KMS-11 (cell line): Measurements from ENCODE around the gene PDLIM5.

Experiments
- H2AFZ ChIP-seq: fragments of 200-600 bp; sonication (generic); 2 replicates; pipeline ENCODE4 v1.6.1; 2016; ENCODE audit warnings: antibody characterized with exemption, mixed run types, low read depth
- H3K27ac ChIP-seq: fragments of 200-600 bp; sonication (generic); 2 replicates; pipeline ENCODE4 v1.6.1; 2016; ENCODE audit warnings: mild to moderate bottlenecking, mixed run types
- H3K27me3 ChIP-seq: fragments of 200-600 bp; sonication (generic); 2 replicates; pipeline ENCODE4 v1.6.1; 2017; ENCODE audit warnings: mild to moderate bottlenecking, low read depth, mixed run types, moderate library complexity; ENCODE audit not compliant: insufficient read depth
- H3K36me3 ChIP-seq: fragments of 200-600 bp; sonication (generic); 2 replicates; pipeline ENCODE4 v1.6.1; 2017; ENCODE audit warnings: mild to moderate bottlenecking, mixed run types; ENCODE audit not compliant: insufficient read depth
- H3K4me1 ChIP-seq: fragments of 200-600 bp; sonication (generic); 2 replicates; pipeline ENCODE4 v1.6.1; 2016; ENCODE audit warnings: mild to moderate bottlenecking, low read depth, mixed run types; ENCODE audit not compliant: poor library complexity, severe bottlenecking
- H3K4me2 ChIP-seq: fragments of 200-600 bp; sonication (generic); 2 replicates; pipeline ENCODE4 v1.7.0; 2016; ENCODE audit warnings: mild to moderate bottlenecking, mixed run types
- H3K4me3 ChIP-seq: fragments of 200-600 bp; sonication (generic); IDR thresholded peaks from 2 replicates; pipeline ENCODE4 v1.6.1; 2017; ENCODE audit warnings: low read depth, low read length, mixed read lengths; ENCODE audit not compliant: insufficient read depth
- H3K79me2 ChIP-seq: fragments of 200-600 bp; sonication (generic); 2 replicates; pipeline ENCODE4 v1.6.1; 2016; ENCODE audit warnings: low read depth, mixed run types; ENCODE audit not compliant: insufficient read depth
- H3K9ac ChIP-seq: fragments of 200-600 bp; sonication (generic); 2 replicates; pipeline ENCODE4 v1.6.1; 2016; ENCODE audit warnings: mild to moderate bottlenecking, mixed run types
- H4K20me1 ChIP-seq: fragments of 200-600 bp; sonication (generic); 2 replicates; pipeline ENCODE4 v1.6.1; 2016; ENCODE audit warnings: mild to moderate bottlenecking, mixed run types; ENCODE audit not compliant: insufficient read depth
- TF ChIP-seq, protein P1 (sequence below): fragments of 200-600 bp; sonication (generic); conservative IDR thresholded peaks from 2 replicates; pipeline ENCODE4 v1.6.1; 2017; ENCODE audit warnings: low read depth, mild to moderate bottlenecking, antibody characterized with exemption, low read length, moderate library complexity, mixed read lengths

Gene PDLIM5

DNA sequence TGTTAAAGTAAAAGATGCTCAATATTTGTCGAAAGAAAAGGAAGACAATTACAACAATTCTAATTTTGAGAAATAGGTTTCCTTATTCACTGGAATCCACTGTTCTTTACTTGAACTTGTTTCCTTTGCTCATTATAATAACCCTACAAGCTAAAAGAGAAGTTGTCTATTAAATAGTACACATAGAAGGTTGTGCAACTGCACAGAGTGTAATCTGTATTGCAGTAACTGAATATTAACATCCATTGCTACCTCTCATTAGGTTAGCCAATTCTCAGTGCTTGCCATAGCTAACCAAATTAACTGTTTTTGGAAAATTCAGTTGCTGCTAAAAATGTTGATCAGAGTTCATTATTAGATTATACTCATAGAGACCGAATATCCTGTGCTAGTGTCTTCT lies 120.0 kb downstream of the PDLIM5 start:
- TF ChIP-seq, protein P1, sequence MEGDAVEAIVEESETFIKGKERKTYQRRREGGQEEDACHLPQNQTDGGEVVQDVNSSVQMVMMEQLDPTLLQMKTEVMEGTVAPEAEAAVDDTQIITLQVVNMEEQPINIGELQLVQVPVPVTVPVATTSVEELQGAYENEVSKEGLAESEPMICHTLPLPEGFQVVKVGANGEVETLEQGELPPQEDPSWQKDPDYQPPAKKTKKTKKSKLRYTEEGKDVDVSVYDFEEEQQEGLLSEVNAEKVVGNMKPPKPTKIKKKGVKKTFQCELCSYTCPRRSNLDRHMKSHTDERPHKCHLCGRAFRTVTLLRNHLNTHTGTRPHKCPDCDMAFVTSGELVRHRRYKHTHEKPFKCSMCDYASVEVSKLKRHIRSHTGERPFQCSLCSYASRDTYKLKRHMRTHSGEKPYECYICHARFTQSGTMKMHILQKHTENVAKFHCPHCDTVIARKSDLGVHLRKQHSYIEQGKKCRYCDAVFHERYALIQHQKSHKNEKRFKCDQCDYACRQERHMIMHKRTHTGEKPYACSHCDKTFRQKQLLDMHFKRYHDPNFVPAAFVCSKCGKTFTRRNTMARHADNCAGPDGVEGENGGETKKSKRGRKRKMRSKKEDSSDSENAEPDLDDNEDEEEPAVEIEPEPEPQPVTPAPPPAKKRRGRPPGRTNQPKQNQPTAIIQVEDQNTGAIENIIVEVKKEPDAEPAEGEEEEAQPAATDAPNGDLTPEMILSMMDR: no peak
- H3K4me2 ChIP-seq: no peak overlapping the region
- no peak overlapping the region for H3K4me3 ChIP-seq
- H3K79me2 ChIP-seq: no peaks in the 10 kb centered on the region
- H3K9ac ChIP-seq: no peak overlapping the region
- H3K36me3 ChIP-seq: no peaks in the 10 kb centered on the region
- H3K27me3 ChIP-seq: no peaks in the 10 kb centered on the region
- H4K20me1 ChIP-seq: no peaks in the 10 kb centered on the region
- peaks cover 11% of the 10 kb centered on the region for H3K4me1 ChIP-seq
- no peak overlapping the region for H2AFZ ChIP-seq
- H3K27ac ChIP-seq: no peak overlapping the region

DNA sequence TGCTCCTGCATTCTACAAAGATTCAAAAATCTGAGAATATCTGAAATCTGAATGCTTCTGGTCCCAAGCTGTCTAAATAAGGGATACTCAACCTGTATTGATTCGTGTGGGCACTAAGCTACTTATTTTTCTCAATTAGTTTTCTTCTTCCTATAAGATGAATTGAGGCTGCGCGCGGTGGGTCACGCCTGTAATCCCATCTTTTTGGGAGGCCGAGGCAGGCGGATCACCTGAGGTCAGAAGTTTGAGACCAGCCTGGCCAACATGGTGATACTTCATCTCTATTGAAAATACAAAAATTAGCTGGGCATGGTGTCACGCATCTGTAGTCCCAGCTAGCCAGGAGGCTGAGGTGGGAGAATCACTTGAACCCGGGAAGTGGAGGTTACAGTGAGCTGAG lies 122.3 kb downstream of the PDLIM5 start:
- H3K4me2 ChIP-seq: no peak overlapping the region
- no peaks in the 10 kb centered on the region for H3K4me1 ChIP-seq
- TF ChIP-seq, protein P1: no peak
- no peaks in the 10 kb centered on the region for H3K36me3 ChIP-seq
- no peak overlapping the region for H2AFZ ChIP-seq
- H3K27me3 ChIP-seq: no peaks in the 10 kb centered on the region
- H3K4me3 ChIP-seq: no peak overlapping the region
- H3K27ac ChIP-seq: no peak overlapping the region
- H3K9ac ChIP-seq: no peak overlapping the region
- no peaks in the 10 kb centered on the region for H3K79me2 ChIP-seq
- H4K20me1 ChIP-seq: no peaks in the 10 kb centered on the region

DNA sequence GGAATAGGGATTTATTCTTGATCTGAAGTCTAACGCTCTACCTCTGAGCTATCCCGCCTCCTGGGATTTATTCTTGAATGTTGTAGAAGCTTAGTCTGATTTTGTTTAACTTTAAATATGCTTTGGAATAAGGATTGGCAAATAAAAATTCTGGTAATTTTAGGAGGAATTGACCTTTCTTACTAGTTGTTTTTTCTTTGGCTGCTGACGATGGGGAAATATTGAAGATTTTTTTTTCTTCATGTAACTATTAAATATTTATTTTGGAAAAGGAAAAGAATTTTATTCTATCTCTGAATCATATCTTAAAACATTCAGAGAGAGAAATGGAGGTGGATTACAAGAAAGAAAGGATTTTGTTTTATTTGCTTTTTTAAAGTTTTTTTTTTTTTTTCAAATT lies 122.9 kb downstream of the PDLIM5 start:
- TF ChIP-seq, protein P1: no peak
- Histone ChIP-seq H3K36me3 (no peaks in the 10 kb centered on the region), H3K4me2 (no peak overlapping the region), H3K27me3 (no peaks in the 10 kb centered on the region), H4K20me1 (no peaks in the 10 kb centered on the region), H3K4me3 (no peak overlapping the region), H3K9ac (no peak overlapping the region), H3K4me1 (no peaks in the 10 kb centered on the region), H2AFZ (no peak overlapping the region), H3K27ac (no peak overlapping the region), H3K79me2 (no peaks in the 10 kb centered on the region)

DNA sequence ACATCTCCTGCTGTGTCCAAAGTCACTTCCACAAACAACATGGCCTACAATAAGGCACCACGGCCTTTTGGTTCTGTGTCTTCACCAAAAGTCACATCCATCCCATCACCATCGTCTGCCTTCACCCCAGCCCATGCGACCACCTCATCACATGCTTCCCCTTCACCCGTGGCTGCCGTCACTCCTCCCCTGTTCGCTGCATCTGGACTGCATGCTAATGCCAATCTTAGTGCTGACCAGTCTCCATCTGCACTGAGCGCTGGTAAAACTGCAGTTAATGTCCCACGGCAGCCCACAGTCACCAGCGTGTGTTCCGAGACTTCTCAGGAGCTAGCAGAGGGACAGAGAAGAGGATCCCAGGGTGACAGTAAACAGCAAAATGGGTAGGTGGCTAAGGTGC lies 123.9 kb downstream of the PDLIM5 start:
- Histone ChIP-seq H3K4me1 (no peaks in the 10 kb centered on the region), H4K20me1 (no peaks in the 10 kb centered on the region), H3K4me2 (no peak overlapping the region), H3K9ac (no peak overlapping the region), H3K36me3 (no peaks in the 10 kb centered on the region), H3K79me2 (no peaks in the 10 kb centered on the region), H3K27ac (no peak overlapping the region), H2AFZ (no peak overlapping the region), H3K4me3 (no peak overlapping the region), H3K27me3 (no peaks in the 10 kb centered on the region)
- TF ChIP-seq, protein P1: no peak
